Right lobe of liver (tissue), 4 donors: ENCODE results near the gene TREML1.

Experiments
- POLR2A ChIP-seq: fragments of 450-650 bp; IDR thresholded peaks from one replicate; pipeline ENCODE4 v1.6.1; 2017; ENCODE audit warnings: antibody characterized with exemption, mild to moderate bottlenecking
- TF ChIP-seq, protein P1 (sequence below), 4 donors: fragments of 200-600 bp in 3 of 4; fragments of 450-650 bp in 1 of 4; IDR thresholded peaks; one replicate each; pipeline versions ENCODE4 v1.5.1 to v1.8.0; 2016 to 2022; ENCODE audit warnings: antibody characterized with exemption in 4 of 4, mild to moderate bottlenecking in 2 of 4
- donor health status: DM: no; HTN: no; CAD: no.
- donor health status: DM: no; HTN: no; CAD: no.
- donor health status: DM: no; HTN: yes; CAD: no.

GRCh38 chr6:41175084-41175483 lies 20.9 kb upstream of the TREML1 start:
- TF ChIP-seq, protein P1, sequence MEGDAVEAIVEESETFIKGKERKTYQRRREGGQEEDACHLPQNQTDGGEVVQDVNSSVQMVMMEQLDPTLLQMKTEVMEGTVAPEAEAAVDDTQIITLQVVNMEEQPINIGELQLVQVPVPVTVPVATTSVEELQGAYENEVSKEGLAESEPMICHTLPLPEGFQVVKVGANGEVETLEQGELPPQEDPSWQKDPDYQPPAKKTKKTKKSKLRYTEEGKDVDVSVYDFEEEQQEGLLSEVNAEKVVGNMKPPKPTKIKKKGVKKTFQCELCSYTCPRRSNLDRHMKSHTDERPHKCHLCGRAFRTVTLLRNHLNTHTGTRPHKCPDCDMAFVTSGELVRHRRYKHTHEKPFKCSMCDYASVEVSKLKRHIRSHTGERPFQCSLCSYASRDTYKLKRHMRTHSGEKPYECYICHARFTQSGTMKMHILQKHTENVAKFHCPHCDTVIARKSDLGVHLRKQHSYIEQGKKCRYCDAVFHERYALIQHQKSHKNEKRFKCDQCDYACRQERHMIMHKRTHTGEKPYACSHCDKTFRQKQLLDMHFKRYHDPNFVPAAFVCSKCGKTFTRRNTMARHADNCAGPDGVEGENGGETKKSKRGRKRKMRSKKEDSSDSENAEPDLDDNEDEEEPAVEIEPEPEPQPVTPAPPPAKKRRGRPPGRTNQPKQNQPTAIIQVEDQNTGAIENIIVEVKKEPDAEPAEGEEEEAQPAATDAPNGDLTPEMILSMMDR (IDR thresholded peaks at IDR 0.05), result no peak
- TF ChIP-seq POLR2A, result no peak
